B cell (primary cell): ENCODE results near the gene NSRP1. TPM values are rescaled to one million over a fixed set of nuclear protein-coding genes. Genes with fewer than 3 reads are reported as not detected.

Experiments used
- ATAC-seq: fragments of 200-7000 bp; cut with Tn5 transposase; one replicate; pipeline ENCODE4 v1.10.0; 2021; ENCODE audit warnings: low read depth, mild to moderate bottlenecking, moderate number of reproducible peaks, moderate library complexity
- CTCF ChIA-PET: fragments of 350-600 bp; sonication (Branson Sonifier 250); formaldehyde crosslinking; loops from one replicate; lab custom pipeline; 2021; ENCODE audit warnings: antibody characterized with exemption, inconsistent platforms; lab: Charles Lee
- POLR2A ChIA-PET: fragments of 350-600 bp; sonication (Branson Sonifier 250); formaldehyde crosslinking; loops from one replicate; lab custom pipeline; 2021; ENCODE audit warnings: antibody characterized with exemption; lab: Charles Lee
- DNase-seq: peaks from one replicate; pipeline ENCODE4 v3.0.0; 2013
- H2AFZ ChIP-seq: 2 replicates; pipeline ENCODE4 v1.6.1; 2012; ENCODE audit warnings: mild to moderate bottlenecking, low read depth, low read length; ENCODE audit not compliant: insufficient read depth, poor library complexity, severe bottlenecking
- H3K27ac ChIP-seq, 2 donors: 1 replicate in 1 of 2; 2 replicates in 1 of 2; pipeline ENCODE4 v1.5.1; 2012 to 2013; ENCODE audit warnings: low read length in 2 of 2, mild to moderate bottlenecking in 2 of 2, moderate library complexity in 1 of 2
- H3K27me3 ChIP-seq, 4 experiments: fragments of 200-600 bp in 1 of 4; sonication (generic) in 1 of 4; replicated peaks in 1 of 4; 1 replicate in 2 of 4; 2 replicates in 2 of 4; pipeline versions ENCODE4 v1.6.1 to v1.7.0; 2013 to 2016; ENCODE audit warnings: low read length in 3 of 4, mild to moderate bottlenecking in 2 of 4, mixed read lengths in 1 of 4, moderate library complexity in 1 of 4; ENCODE audit not compliant: insufficient read depth in 4 of 4, control insufficient read depth in 3 of 4; ENCODE audit errors: control extremely low read depth in 1 of 4
- H3K36me3 ChIP-seq, 2 experiments: replicated peaks in 1 of 2; 1 replicate in 1 of 2; 2 replicates in 1 of 2; pipeline versions ENCODE4 v1.6.1 to v1.7.1; 2013; ENCODE audit warnings: low read length in 1 of 2; ENCODE audit not compliant: insufficient read depth in 2 of 2, control insufficient read depth in 1 of 2; ENCODE audit errors: control extremely low read depth in 1 of 2, extremely low read depth in 1 of 2
- H3K4me1 ChIP-seq, 2 donors: fragments of 200-600 bp in 1 of 2; sonication (generic) in 1 of 2; 1 replicate in 1 of 2; 2 replicates in 1 of 2; pipeline versions ENCODE4 v1.5.1 to v1.6.1; 2013 to 2017; ENCODE audit warnings: low read length in 2 of 2; ENCODE audit not compliant: control insufficient read depth in 2 of 2, insufficient read depth in 2 of 2
- H3K4me2 ChIP-seq: replicated peaks from 2 replicates; pipeline ENCODE3; 2012; ENCODE audit warnings: mild to moderate bottlenecking, low read depth, low read length; ENCODE audit not compliant: poor library complexity, severe bottlenecking
- H3K4me3 ChIP-seq, 5 experiments: fragments of 200-600 bp in 1 of 5; sonication (generic) in 1 of 5; 1 replicate in 3 of 5; 2 replicates in 2 of 5; pipeline versions ENCODE4 v1.5.1 to v1.7.0; 2011 to 2016; ENCODE audit warnings: low read length in 4 of 5, mild to moderate bottlenecking in 4 of 5, low read depth in 2 of 5, control low read depth in 1 of 5, moderate library complexity in 1 of 5; ENCODE audit not compliant: insufficient read depth in 1 of 5; ENCODE audit errors: control extremely low read depth in 1 of 5, extremely low read depth in 1 of 5
- H3K79me2 ChIP-seq: fragments of 200-600 bp; sonication (generic); one replicate; pipeline ENCODE4 v1.6.0; 2016; ENCODE audit warnings: low read length; ENCODE audit not compliant: control insufficient read depth, insufficient read depth
- H3K9ac ChIP-seq: fragments of 200-600 bp; sonication (generic); 2 replicates; pipeline ENCODE4 v1.6.1; 2017; ENCODE audit warnings: mild to moderate bottlenecking, low read length, moderate library complexity
- H3K9me3 ChIP-seq, 3 donors: one replicate each; pipeline versions ENCODE4 v1.6.1 to v1.7.1; 2013; ENCODE audit warnings: low read length in 2 of 3; ENCODE audit not compliant: control insufficient read depth in 2 of 3, insufficient read depth in 1 of 3; ENCODE audit errors: control extremely low read depth in 1 of 3
- H4K20me1 ChIP-seq: 2 replicates; pipeline ENCODE4 v1.6.0; 2012; ENCODE audit warnings: mild to moderate bottlenecking, low read length; ENCODE audit not compliant: insufficient read depth, control insufficient read depth, poor library complexity, severe bottlenecking
- H3K27ac Mint-ChIP-seq: one replicate; pipeline ENCODE4 v1.8.0; 2021; ENCODE audit warnings: mixed read lengths
- H3K27me3 Mint-ChIP-seq: one replicate; pipeline ENCODE4 v1.8.0; 2021; ENCODE audit warnings: mixed read lengths
- H3K4me1 Mint-ChIP-seq: one replicate; pipeline ENCODE4 v1.8.0; 2021; ENCODE audit warnings: mixed read lengths
- H3K4me3 Mint-ChIP-seq: one replicate; pipeline ENCODE4 v1.8.0; 2021; ENCODE audit warnings: mixed read lengths
- H3K9me3 Mint-ChIP-seq: one replicate; pipeline ENCODE4 v1.8.0; 2022; ENCODE audit warnings: mixed read lengths; ENCODE audit not compliant: insufficient read depth
- EZH2 ChIP-seq: IDR thresholded peaks from 2 replicates; pipeline ENCODE4 v1.6.1; 2012; ENCODE audit warnings: borderline replicate concordance, low read depth, mild to moderate bottlenecking, moderate library complexity, low read length; ENCODE audit not compliant: insufficient read depth, poor library complexity, severe bottlenecking
- WGBS: methylation state at CpG from one replicate; pipeline ENCODE4 v1.1.5; 2013; ENCODE audit warnings: missing lambda C conversion rate; ENCODE audit not compliant: insufficient coverage; 5-methylcytosine and 5-hydroxymethylcytosine counted together
- intact Hi-C: fragments of 100-400 bp; cut with micrococcal nuclease; formaldehyde crosslinking; loops from one replicate; pipeline ENCODE4 v1.10.0; 2022
- polyA plus RNA-seq: library from polyadenylated mRNA; depleted of rRNA; stranded (reverse); fragments of >200 nt; gene quantifications from 2 replicates; pipeline ENCODE4 v1.2.3, GENCODE V29; 2012
- total RNA-seq, 2 donors: library from RNA; stranded (reverse); fragments of 120-200 nt in 1 of 2; gene quantifications; 1 replicate in 1 of 2; 2 replicates in 1 of 2; pipeline versions ENCODE4 v1.2.3 to v1.2.4, GENCODE V29; 2013 to 2022
- TF ChIP-seq, protein P1 (sequence below): fragments of 200-600 bp; IDR thresholded peaks from one replicate; pipeline ENCODE4 v1.8.0; 2022; ENCODE audit warnings: antibody characterized with exemption, mild to moderate bottlenecking

The NSRP1 gene
- total and polyA plus RNA-seq, 2 donors (not counting 1 experiment from before 2014, with no cell fraction given): 11.2 to 46.2 TPM

- no peaks in the 10 kb centered on the region for H3K27me3 Mint-ChIP-seq
- POLR2A ChIA-PET: no interaction called here
- no peak for ATAC-seq
These were observed 103.2 kb downstream of the NSRP1 start for GRCh38 chr17:30219833-30220232.

DNA sequence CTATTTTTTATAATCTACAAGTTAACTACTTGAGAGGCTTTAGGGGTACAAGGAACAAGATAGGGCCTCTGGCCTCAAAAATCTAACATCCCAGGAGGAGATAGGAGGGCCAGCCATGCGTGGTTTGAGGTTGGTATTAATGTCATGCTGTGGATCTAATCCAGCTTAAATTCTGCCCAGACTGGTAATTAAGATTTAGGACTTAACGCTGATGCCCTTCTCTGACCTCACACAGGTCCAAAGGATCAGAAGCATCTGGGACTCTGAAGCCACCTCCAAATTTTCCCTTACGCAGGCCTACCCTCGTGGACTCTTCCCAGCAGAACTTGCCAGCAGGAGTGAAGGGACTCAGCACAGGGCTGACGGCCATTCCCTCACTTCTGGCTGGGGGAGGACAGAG is 103.8 kb downstream of the NSRP1 start:
- ATAC-seq (no peak), DNase-seq (no peak)
- Histone ChIP-seq H2AFZ (no peak overlapping the region), H3K9ac (no peak overlapping the region), H3K79me2 (no peaks in the 10 kb centered on the region), H4K20me1 (no peaks in the 10 kb centered on the region), H3K36me3 (no peaks in the 10 kb centered on the region), H3K4me2 (no peak overlapping the region), H3K27me3 (peaks cover 0 to 3% (median 0%) of the 10 kb centered on the region in 4 experiments), H3K9me3 (no peaks in the 10 kb centered on the region), H3K4me3 (no peak overlapping the region), H3K4me1 (no peaks in the 10 kb centered on the region), H3K27ac (no peak overlapping the region)
- Mint-ChIP-seq H3K4me3 (no peak overlapping the region), H3K27me3 (no peaks in the 10 kb centered on the region), H3K27ac (no peak overlapping the region), H3K9me3 (no peaks in the 10 kb centered on the region), H3K4me1 (no peaks in the 10 kb centered on the region)
- CTCF ChIA-PET: interaction anchor here (1.7 kb wide), 1 partner anchor 115 kb away, joined by 5 read pairs; no protein-coding TSS in a partner anchor
- intact Hi-C loops: no loop called here
- 88% methylated on average over 3 of the region's 5 CpGs for WGBS
- TF ChIP-seq, protein P1, sequence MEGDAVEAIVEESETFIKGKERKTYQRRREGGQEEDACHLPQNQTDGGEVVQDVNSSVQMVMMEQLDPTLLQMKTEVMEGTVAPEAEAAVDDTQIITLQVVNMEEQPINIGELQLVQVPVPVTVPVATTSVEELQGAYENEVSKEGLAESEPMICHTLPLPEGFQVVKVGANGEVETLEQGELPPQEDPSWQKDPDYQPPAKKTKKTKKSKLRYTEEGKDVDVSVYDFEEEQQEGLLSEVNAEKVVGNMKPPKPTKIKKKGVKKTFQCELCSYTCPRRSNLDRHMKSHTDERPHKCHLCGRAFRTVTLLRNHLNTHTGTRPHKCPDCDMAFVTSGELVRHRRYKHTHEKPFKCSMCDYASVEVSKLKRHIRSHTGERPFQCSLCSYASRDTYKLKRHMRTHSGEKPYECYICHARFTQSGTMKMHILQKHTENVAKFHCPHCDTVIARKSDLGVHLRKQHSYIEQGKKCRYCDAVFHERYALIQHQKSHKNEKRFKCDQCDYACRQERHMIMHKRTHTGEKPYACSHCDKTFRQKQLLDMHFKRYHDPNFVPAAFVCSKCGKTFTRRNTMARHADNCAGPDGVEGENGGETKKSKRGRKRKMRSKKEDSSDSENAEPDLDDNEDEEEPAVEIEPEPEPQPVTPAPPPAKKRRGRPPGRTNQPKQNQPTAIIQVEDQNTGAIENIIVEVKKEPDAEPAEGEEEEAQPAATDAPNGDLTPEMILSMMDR: no peak
- no peak for TF ChIP-seq EZH2
- POLR2A ChIA-PET: no interaction called here

More at GRCh38 chr17:30219833-30220232, 103.2 kb downstream of the NSRP1 start:
- no peak for DNase-seq
- no peaks in the 10 kb centered on the region for H3K4me1 Mint-ChIP-seq
- Histone ChIP-seq H3K79me2 (no peaks in the 10 kb centered on the region), H3K9me3 (no peaks in the 10 kb centered on the region), H2AFZ (no peak overlapping the region), H3K9ac (no peak overlapping the region), H3K4me3 (no peak overlapping the region), H3K27ac (no peak overlapping the region), H3K4me1 (no peaks in the 10 kb centered on the region), H3K4me2 (no peak overlapping the region), H4K20me1 (no peaks in the 10 kb centered on the region), H3K36me3 (no peaks in the 10 kb centered on the region), H3K27me3 (no peaks in the 10 kb centered on the region)
- no peak for TF ChIP-seq EZH2
- TF ChIP-seq, protein P1: no peak
- no peaks in the 10 kb centered on the region for H3K9me3 Mint-ChIP-seq
- H3K4me3 Mint-ChIP-seq: no peak overlapping the region
- intact Hi-C loops: no loop called here
- WGBS: 81% methylated on average over 4 of the region's 7 CpGs
- H3K27ac Mint-ChIP-seq: no peak overlapping the region
- CTCF ChIA-PET: interaction anchor here (1.7 kb wide), 1 partner anchor 115 kb away, joined by 5 read pairs; no protein-coding TSS in a partner anchor
